Endothelial cell of hepatic sinusoid (primary cell): Measurements from ENCODE around the gene VCP.

Experiments
- in situ Hi-C: cut with HindIII; loops from 2 replicates; pipeline ENCODE4 v1.10.0; 2017; ENCODE audit warnings: low sequenced_read_pairs

VCP gene

DNA sequence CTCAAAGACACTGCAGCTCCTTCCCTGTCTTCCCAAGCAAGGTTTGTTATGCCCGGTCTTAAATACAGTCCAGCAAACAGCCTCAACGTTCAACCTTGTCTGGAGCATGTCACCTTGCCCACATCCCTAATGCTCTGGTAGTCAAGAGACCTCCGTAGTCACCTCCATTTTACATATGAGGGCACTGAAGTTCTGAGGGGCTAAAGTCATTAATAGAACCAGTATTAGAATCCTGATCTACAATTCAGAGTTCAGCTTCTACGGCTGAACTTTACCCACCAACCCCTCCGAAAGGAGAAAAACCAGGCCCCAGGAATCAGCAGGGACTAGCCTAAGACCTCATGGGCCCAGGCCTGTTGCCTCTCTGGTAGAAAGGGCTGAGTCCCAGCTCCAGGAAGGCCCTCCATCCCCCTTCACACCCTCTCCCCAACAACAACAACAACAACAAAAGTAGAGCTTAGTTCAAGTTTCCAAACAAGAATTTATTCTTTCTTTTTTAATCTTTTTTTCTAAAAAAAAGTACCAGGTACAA, 31.3 kb upstream of the VCP start:
- in situ Hi-C loops, result no loop called here

GRCh38 chr9:35102769-35103659, 30.6 kb upstream of the VCP start, which contains the start of gene STOML2:
Gene STOML2, minus strand, starts transcription at chr9:35103131. Its CDS starts 37 bp downstream, at chr9:35103094.
- in situ Hi-C loops, result no loop called here

- in situ Hi-C loops, result no loop called here
Measured at GRCh38 chr9:35102465-35102768, 30.0 kb upstream of the VCP start.

GRCh38 chr9:35097573-35097972, 25.1 kb upstream of the VCP start:
- in situ Hi-C loops, result no loop called here

DNA sequence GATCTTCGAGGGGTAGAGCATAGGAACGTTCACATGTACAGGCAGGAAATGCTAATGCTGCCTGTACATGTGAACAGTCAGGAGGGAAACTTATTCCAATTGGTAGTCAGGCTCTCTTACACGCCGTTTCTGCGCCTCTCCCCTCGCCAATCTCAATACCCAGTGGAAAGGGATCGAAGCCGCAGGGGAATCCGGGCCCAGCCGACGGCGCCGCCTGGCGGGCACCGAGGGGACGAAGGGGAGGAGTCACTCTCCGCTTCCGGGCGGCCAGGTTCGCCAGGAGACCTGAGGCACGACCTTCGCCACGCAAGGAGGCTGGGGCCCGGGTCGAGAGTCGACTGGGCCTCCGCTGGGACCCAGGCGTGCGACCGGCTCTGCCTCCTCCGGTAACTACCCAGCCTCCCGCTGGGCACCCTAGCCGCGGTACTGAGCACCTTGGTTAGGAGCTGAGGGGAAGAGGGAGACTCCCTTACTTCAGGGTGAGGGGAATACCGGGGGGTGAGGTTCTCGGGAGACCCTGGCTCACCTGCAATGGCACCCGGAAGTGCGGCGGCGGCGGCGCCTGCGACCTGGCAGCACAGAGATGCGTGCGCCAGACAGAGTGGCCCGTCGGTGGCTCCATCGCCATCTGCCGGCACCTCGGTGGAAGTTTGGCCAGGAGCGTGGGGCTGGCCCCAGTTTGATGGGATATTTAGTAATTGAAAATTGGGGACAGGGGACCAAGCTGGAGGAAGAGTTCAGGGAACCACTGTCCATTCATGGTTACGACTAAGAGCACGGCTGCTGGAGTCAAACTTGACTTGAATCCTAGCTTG, 23.8 kb upstream of the VCP start, which contains the start of gene PIGO:
TSS of gene PIGO (minus strand) at position 557 of the 815 bp plus-strand sequence. CDS start 1,026 bp downstream, outside the sequence.
- in situ Hi-C loops, result no loop called here

GRCh38 chr9:35091536-35091935, 19.1 kb upstream of the VCP start:
- in situ Hi-C loops, result loop anchor here (5.0 kb wide), 1 partner anchor 49 kb away; a partner anchor contains a TSS

- in situ Hi-C loops, result no loop called here
Measured at GRCh38 chr9:35089434-35089833, 17.0 kb upstream of the VCP start.

GRCh38 chr9:35085078-35085477, 12.7 kb upstream of the VCP start:
- in situ Hi-C loops, result no loop called here

DNA sequence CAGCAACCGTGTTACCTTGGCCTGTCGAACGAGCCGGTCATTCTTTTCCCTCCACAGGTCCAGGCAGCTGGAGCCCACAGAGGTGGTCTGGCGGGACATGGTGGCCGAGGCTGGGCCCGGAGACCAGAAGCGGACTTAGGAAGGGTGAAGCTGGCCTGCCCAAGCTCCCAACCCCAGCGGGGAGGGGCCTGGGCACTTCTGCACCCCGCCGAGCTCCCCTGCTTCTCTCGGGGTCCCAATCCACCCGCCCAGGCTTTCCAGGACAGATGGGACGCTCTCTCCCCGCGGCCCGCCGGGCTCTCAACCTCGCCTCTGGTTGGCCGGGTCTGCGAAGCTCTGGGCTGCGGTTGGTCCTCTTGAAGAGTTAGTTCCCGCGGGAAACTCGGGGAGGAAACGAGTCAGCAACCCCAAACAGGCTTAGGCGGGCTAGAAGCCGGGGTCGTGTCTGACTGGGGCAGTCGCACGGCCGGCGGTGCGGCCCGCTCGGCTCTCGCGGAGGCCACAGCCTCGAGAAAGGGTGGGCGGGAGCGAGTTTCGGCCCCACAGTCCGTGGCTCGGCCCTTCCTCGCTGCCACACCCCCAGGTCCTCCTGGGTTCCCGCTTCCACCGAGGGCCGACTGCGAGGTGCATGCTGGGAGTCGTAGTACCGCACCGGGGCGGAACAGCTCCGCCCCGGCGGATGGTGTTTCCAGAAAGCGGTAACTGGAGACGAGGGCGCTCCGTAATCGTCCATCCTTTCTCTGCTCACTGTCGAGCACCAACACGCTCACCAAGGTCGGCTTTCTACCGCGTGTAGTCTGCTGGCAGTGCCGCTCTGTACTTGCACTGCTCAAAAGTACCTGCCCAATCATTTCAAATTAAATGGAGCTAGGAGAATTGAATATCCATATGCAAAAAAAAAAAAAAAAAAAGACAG, 7.3 kb upstream of the VCP start, which contains the start of gene FANCG:
TSS of gene FANCG (minus strand) at position 517 of the 916 bp plus-strand sequence. CDS start at position 99, 418 bp downstream.
- in situ Hi-C loops, result no loop called here

- in situ Hi-C loops, result no loop called here
Measured at GRCh38 chr9:35079041-35079425, 6.6 kb upstream of the VCP start.

GRCh38 chr9:35078066-35078465, 5.6 kb upstream of the VCP start:
- in situ Hi-C loops, result no loop called here

GRCh38 chr9:35076848-35077247, 4.4 kb upstream of the VCP start:
- in situ Hi-C loops, result no loop called here

DNA sequence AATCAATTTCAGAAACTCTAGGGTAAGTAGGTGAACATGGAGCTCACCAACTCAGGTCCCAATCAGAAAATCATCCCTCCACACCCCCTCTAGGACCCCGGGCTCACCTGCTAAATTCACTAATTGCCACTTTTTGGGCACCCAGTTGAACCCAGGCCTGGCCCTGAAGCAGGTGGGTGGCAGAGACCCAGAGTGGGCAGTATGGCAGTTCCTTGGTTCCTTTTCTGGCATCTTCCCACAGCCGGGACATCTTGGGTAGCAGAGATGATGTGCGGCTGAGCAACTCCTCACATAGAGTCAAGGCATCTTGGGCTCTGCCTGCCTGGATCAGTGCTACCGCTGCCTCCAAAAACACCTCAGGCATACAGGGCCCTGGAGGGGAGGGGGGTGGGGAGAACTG, 2.9 kb upstream of the VCP start:
- in situ Hi-C loops, result no loop called here

GRCh38 chr9:35074791-35075190, 2.4 kb upstream of the VCP start:
- in situ Hi-C loops, result no loop called here

DNA sequence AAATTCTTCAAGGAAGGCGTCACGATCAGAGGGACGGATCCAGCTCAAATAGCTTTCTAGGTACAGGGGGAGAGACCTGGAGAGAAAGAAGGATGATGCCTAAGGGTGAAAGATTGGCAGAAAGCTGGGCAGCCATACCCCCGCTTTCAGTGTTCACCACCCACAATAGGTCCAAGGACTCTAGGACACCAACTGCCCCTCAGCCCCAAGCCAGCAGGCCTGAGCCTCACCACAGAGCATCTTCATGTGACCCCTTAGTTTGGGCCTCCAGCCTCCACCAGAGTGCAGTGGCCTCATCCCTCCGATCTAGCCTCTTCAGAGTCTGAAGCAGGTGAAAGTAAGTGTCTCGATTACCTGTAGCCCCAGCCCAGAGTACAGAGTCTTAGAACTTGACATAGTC, 1.7 kb upstream of the VCP start:
- in situ Hi-C loops, result no loop called here

- in situ Hi-C loops, result no loop called here
Measured at GRCh38 chr9:35073279-35073612, 821 bp upstream of the VCP start.

GRCh38 chr9:35071814-35072460, 488 bp downstream of the VCP start:
- in situ Hi-C loops, result no loop called here

DNA sequence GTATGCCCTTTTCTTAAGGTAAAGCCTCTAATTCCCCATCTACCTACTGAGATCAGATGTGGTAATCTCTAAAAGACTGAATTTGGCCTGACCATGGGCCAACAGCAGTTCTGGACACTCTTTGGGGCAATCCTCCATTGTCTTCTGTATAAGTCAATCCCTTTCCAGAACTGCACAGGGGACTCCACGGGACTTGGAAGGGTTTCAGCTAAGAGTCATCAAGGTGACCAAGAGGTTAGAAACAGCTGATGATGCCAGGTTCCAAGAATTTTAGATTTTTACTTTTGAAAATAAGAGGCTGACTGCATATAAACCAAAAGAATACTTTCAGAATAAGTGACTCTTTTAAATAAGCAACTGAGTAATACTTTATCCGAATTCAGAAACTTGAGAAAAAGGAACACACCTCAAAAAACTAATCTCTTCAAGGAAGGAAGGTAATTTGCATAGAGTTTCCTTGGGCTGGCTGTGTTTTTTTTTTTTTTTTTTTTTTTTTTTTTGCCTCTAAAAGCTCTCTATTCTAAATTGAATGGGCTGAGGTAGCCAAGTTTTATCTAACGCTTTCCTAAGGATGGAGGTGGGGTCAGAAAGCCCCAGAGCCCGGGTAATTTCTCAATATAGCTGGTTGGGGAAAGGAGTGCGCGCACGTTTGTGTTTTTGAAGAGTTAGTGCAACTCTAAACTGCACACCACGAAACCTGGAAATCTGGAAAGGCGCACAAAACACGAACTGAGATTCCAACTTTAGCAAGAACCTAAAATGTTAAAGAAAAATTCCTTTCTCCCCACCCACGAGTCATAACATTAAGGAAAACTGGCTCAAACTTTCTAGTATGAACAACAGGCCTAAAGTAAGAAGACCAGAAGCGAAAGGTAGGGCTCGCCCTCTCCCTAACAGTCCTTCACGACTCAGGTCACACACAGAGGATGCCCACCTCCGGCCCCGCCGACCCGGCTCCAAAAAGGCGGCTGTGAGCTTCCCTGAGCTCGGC, 1.3 kb downstream of the VCP start:
- in situ Hi-C loops, result no loop called here

GRCh38 chr9:35069020-35069419, 3.4 kb downstream of the VCP start:
- in situ Hi-C loops, result no loop called here
